SIG-M5 (cell line): ENCODE measurements around the gene PREX1.

Experiments
- DNase-seq: peaks from one replicate; lab custom pipeline; 2025; lab: John Stamatoyannopoulos, UW

The PREX1 gene

DNA sequence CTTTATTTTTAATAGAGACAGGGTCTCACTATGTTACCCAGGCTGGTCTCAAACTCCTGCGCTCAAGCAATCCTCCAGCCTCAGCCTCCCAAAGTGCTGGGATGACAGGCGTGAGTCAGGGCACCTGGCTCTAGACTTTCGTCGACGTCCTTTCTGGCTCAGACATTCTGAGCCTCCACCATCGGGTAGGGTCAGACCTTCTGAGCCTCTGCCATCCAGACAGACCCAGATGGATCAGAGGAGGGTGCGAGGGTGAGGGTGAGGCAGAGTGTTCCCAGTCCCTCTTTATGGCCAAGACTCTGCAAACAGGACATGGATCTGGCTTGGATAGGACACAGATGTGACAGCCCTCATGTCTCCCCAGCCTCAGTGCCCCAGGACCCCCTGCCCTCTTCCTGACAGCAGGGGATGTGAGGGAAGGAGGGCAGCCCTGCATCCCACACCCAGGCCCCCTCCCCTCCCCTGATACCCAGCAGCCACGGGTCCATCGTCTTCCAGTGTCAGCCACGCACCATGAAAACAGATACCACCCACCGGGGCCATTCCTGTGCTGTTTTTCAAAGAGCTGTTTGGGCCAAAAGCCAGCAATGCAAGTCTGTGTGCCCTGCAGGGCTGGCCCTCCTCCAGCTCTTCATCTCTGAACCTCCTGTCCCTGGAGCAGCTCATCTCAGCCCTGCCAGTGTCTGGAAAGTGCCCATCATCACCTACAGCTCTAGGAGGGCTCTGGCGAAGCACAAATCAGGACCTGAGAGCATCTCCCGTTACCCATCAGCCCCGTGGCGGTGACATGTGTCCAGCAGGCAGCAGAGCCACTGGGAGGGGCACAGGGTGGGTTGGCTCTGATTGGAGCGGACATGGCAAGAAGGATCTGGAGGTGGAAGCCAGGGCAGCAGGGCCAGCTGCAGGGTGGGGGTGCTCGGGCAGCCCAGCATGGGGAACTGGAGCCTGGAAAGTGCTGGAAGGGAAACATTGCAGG lies 208.4 kb downstream of the PREX1 start:
- DNase-seq, result no peak

GRCh38 chr20:48618631-48619030 lies 209.2 kb downstream of the PREX1 start:
- no peak for DNase-seq

DNA sequence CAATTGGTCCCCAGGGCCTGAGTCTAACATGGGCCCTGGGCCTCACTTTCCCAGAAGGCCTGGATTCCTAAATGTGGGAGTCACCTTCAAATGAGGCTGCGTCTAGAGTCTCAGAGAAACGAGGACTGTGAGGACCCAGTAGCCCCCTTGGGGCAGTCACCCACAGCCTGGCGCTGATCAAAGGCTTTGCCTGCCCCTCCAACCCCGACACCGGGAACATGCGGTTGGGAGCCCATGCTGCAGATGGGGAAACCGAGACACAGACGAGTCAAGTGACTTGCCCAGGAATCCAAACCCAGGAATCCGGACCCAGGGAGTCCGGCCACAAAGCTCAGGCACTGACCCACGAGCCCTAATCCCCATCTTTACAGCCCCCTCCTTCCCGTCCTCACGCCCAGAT lies 209.7 kb downstream of the PREX1 start:
- DNase-seq, result no peak

DNA sequence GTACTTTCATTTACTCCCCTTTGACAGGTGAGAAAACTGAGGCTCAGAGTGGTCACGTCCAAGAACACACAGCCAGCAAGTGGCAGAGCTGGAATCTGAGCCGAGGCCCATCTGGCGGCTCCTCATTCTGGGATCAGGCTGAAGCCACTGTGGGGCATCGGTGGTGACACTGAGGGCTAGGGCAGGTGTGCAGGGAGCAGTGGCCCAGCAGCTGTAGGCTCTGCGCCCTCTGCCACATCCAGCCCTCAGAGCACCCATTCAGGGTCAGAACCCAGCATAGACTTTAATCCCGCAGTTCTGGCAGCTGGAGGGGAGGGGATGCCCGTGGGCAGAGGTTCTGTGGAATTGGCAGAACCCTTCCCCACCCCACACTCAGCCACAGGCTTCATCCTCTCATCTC lies 210.3 kb downstream of the PREX1 start:
- DNase-seq, result no peak

GRCh38 chr20:48616481-48616880 lies 211.3 kb downstream of the PREX1 start:
- no peak for DNase-seq

- DNase-seq, result no peak
Measured at GRCh38 chr20:48615871-48616270, 211.9 kb downstream of the PREX1 start.

- no peak for DNase-seq
Measured at GRCh38 chr20:48614593-48615274, 213.1 kb downstream of the PREX1 start.

DNA sequence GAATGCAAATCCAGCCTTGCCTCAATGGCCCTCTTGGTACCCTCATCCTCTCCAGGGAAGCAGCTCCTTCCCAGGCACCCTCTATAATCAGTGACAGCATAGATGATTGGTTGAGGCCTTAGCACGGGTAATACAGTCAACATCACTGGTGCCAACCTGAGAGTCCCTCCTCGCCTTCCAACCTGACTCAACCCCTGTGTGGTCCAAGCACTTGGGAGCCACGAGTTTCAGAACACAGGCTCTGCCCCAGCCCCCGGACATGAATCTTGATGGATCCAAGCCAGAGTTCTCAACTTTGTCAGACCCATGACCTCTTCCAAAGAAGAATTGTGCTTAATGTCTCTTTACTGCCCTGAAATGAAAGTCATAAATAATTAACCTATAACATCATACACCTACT lies 213.9 kb downstream of the PREX1 start:
- DNase-seq, result no peak

DNA sequence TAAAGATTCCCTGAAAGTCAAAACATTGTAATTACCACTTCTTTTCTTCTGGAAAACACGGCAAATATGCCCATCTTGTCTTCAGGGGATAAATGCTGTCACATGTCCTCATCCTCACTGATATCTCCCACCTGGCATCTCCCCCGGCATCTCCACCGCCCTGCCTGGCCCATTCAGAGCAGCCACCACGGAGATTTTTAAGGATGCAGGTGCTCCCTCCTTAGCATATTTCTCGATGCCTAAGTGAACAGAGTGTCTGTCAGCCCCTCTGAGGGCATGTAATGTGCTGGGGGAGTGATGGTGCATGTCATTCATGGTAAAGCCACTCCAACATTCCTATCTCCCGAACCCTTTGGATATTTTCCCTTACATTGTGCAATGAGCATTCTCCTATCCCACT lies 215.5 kb downstream of the PREX1 start:
- DNase-seq, result no peak

DNA sequence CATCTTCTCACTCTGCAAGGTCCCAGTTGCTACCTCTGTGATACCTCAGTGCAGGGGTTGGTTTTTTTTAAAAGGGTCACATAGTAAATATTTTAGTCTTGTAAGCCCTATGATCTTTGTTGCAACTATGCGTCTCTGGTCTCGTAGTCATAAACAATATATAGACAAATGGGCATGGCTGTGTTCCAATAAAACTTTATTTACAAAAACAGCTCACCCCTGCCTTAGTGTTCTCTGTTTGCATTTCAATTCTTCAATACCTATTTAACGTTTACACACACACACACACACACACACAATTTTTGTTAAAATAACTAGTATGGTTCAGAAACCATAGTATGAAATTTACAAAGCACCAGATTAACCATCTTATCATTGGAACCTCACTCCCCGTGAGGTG lies 216.8 kb downstream of the PREX1 start:
- DNase-seq, result no peak

DNA sequence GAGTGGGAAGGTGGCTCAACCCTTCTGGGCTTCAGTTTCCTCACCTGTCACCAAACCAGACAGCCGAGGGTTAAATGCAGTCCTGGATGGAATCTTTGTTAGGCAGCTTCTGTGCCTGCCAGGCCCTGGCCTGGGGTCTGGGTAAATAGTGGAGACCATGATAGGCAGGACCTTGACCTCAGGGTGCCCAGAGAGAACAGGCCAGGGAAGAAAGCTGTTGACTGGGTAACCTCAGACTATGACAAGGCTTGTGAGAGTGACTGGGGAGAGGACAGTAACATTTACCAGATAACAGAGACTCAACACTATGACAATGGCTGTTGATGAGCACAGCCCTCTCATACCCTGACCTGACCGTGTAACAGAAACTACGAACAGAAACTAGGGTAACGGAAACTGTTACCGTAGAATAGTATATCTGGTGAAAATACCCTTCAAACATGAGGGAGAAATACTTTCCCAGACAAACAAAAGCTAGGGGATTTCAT lies 218.3 kb downstream of the PREX1 start:
- DNase-seq, result no peak

GRCh38 chr20:48608756-48609155 lies 219.0 kb downstream of the PREX1 start:
- no peak for DNase-seq

DNA sequence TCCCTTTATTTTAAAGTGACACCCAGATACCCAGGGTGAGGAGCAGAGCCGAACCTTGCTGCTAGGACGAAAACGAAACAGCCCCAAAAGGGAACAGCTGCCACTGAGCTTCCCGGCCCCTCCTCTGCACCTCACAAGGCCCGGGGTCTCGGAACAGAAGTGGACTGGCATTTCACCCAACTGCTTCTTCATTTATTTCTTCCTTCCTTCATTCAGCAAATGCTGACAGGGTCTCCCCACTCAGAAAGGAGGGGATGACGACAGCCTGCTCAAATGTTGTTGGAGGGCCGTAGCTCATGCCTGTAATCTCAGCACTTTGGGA lies 220.3 kb downstream of the PREX1 start:
- no peak for DNase-seq

DNA sequence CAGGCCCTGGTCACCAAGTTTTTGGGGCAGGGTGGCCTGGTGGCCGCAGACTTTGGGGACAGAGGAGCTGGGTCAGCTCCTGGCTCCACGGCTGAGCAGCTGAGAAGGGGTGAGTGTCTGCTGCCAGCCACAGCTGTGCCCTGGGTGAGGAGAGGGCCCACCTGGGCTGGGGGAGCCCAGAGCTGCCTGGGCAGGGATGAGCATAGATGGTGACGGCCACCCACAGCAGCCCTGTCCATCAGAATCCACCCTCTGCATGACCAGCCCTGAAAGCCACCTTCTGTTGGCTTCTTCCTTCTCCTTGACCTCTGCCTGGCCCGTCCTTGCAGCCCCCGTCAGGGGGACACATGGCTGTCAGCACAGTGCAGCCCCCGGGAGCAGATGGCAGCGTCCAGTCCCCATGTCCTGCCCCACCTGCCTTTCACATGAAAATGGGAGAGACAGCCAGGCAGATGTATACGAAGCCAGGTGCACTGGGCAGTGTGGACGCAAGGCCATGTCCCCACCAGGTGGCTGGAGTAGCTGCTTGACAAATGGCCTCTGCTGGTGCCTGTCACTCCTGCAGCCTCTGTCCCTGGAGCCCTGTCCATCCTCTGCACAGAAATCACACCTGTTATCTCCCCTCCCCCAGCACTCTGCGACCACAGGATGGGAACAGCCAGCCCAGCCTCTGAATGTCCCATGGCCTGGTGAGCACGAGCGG lies 220.8 kb downstream of the PREX1 start:
- DNase-seq, result no peak

DNA sequence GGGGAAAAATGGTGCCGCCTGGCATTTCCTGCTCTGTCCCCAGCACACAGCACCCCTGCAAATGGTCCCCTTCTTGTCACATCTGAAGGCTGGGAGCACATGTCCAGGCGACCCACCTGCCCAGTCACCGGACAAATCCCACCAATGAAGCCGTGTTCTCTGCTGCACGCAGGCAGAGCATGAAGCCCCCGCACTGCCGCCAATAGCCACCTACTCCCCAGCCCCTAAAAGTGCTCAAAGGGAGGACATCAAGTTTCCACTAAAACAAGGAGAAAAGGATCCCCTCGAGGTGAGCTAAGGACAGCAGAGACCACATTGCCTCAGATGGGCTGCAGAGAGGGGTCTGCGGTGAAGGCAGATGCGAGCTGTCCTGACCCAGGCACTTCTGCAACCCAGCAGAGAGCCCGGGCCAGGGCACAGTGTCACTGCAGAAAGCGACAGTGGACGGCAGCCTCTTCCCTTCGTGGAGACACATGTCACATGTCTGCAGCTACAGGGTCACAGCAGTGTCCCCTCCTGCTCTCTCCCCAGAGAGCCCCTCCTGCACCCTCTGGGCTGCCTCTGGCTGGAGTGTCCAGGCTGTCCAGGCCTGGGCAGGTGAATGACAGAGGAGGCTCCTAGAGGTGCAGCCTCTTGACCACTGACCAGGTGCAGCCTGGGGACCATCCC lies 221.5 kb downstream of the PREX1 start:
- DNase-seq, result no peak

DNA sequence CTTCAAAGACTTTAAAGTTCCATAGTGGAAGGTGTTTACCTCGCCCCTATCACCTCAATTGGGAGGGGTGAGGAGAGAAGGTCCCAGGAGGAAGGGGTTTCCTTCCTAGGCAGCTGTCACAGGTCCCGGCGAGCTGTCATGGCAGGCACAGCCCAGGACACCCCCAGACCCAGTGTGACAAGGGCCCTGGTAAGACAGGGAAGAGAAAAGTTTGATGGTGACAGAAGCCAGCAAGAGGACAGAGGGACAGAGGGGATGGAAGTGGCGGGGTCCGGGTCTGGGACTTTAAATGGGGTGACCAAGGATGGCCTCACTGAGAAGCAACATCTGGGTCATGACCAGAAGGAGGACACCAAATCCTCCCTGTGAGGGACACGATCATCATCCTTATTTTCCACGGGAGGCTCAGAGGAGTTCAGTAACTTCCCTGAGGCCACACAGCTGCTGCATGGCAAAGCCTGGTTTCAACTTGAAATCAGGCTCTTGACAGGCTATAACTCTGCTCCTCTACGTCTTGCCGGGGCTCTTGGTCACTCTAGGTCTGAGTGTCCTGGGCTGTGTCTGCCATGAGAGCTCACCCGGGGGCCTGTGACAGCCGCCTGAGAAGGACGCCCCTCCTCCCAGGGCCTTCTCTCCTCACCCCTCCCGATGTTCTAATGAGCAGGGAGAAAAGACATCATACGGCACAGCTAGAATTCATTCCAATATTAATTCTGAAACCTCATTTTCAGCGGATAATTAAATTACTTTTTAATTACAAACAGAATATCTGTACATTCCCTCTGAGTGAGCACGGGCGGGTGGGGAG lies 222.2 kb downstream of the PREX1 start:
- DNase-seq, result no peak

- DNase-seq, result no peak
Measured at GRCh38 chr20:48604936-48605335, 222.9 kb downstream of the PREX1 start.

DNA sequence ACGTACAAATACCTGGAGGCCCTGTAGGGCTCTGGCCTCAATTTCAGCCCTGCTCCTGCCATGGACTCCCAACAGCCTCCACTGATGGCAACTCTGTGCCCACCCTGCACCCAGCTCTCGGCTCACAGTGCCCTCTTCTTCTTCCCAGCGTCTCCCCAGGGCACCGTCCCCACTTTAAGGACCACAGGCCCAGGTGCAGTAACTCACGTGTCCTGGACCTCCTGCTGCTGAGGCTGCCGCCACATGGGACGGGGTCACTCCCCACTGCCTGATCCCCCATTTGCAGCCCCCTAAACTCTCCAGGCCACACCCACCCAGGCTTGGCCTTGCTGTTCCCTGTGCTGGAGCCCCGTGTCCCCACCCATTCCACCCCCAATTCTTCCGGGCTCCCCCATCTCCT lies 223.4 kb downstream of the PREX1 start:
- no peak for DNase-seq

GRCh38 chr20:48603819-48604405 lies 223.9 kb downstream of the PREX1 start:
- no peak for DNase-seq

DNA sequence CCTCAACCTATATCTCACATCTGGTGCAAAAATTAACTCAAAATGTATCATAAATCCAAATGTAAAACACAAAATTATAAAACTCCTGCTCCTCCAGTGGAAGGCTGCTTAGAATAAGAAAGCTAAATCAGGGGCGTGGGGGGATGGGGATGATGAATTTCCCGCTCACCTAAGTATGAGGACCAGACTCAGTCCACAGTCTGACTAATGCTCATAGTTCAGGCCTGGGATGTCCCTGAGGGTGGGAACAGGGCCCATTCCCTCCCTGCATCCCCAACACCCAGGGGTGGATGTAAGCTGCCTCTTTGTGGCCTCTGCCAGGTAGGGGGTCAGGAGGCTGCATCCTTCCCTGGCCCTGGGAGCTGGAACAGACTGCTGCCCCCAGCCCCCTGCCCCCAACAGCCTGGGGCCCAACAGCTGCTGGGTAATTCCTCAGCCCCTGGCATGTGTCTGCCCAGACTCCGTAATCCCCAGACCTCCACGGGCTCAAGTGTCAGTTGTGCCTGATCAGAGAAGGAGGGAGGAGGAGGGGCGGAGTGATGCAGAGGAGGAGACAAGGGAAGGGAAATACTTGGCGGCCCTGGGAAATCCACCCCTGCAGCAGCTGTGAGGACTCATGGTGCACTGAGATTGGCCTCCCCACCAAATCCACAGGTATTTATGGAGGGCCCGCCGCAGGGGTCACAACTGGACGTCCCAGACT lies 224.5 kb downstream of the PREX1 start:
- DNase-seq, result no peak
